GM20000 (cell line): ENCODE results near the gene FUNDC2.

ENCODE experiments used
- DNase-seq: peaks from one replicate; pipeline ENCODE4 v3.0.0; 2012; ENCODE audit warnings: low spot score
- CTCF ChIP-seq: IDR thresholded peaks from 2 replicates; pipeline ENCODE4 v1.5.1; 2012; ENCODE audit warnings: mild to moderate bottlenecking, control low read depth; ENCODE audit errors: extremely low read depth, missing control alignments

Gene FUNDC2

GRCh38 chrX:155070975-155071693 is 44.5 kb downstream of the FUNDC2 start, which contains the start of the genes BRCC3, CMC4 and MTCP1:
Gene BRCC3, plus strand, starts transcription at chrX:155071508. Its CDS starts 20 bp downstream, at chrX:155071528.
Gene CMC4, minus strand, starts transcription at chrX:155071136. Its CDS starts 7,113 bp downstream, at chrX:155064023.
Gene MTCP1, minus strand, starts transcription at chrX:155071136. Its CDS starts 5,126 bp downstream, at chrX:155066010.
- TF ChIP-seq CTCF, result no peak
- peak; percentile 94 for DNase-seq

- no peak for TF ChIP-seq CTCF
- DNase-seq, result no peak
These were observed 45.1 kb downstream of the FUNDC2 start for GRCh38 chrX:155071694-155072280.

GRCh38 chrX:155086202-155086840 is 59.7 kb downstream of the FUNDC2 start:
- DNase-seq, result no peak
- peak; percentile 18 for TF ChIP-seq CTCF

GRCh38 chrX:155086961-155087735 is 60.5 kb downstream of the FUNDC2 start:
- TF ChIP-seq CTCF, result no peak
- no peak for DNase-seq

GRCh38 chrX:155094468-155095061 is 67.9 kb downstream of the FUNDC2 start:
- DNase-seq, result no peak
- TF ChIP-seq CTCF, result no peak

GRCh38 chrX:155105919-155106318 is 79.3 kb downstream of the FUNDC2 start:
- DNase-seq, result no peak
- TF ChIP-seq CTCF, result no peak
